ENCODE data around the gene SNAPC3. TPM values are rescaled to one million over a fixed set of nuclear protein-coding genes. Genes with fewer than 3 reads are reported as not detected.

The SNAPC3 gene
- total RNA-seq, 1 experiment from 2014 or later: 21.9 TPM

- ChIA-PET POLR2A (no interaction called here), CTCF (interaction anchor here (0.6 to 0.7 kb wide), 2 partner anchors 25 to 28 kb away, joined by 3 read pairs; no protein-coding TSS in a partner anchor)
- DNase-seq (ENCODE audit: unreplicated experiment): no peak
- BruUV-seq (replicated peaks): no TSS peak
- no peak overlapping the region for H3K27ac Mint-ChIP-seq (ENCODE audit: low read depth, unreplicated experiment)
- intact Hi-C loops (cut with micrococcal nuclease): no loop called here
- no peaks in the 10 kb centered on the region for H3K27me3 Mint-ChIP-seq (ENCODE audit: insufficient read depth, unreplicated experiment)
- no peak overlapping the region for H3K4me3 Mint-ChIP-seq (ENCODE audit: unreplicated experiment)
- H3K9me3 Mint-ChIP-seq (ENCODE audit: unreplicated experiment): no peaks in the 10 kb centered on the region
- no peak for TF ChIP-seq CTCF (IDR thresholded peaks at IDR 0.05; ENCODE audit: unreplicated experiment)
- peaks cover 82% of the 10 kb centered on the region for H3K36me3 Mint-ChIP-seq (ENCODE audit: insufficient read depth, unreplicated experiment)
- no peaks in the 10 kb centered on the region for H3K4me1 Mint-ChIP-seq (ENCODE audit: insufficient read depth, unreplicated experiment)
Observed at GRCh38 chr9:15461056-15461455, 38.4 kb downstream of the SNAPC3 start.

GRCh38 chr9:15461601-15462000 is 38.9 kb downstream of the SNAPC3 start:
- Mint-ChIP-seq H3K4me1 (ENCODE audit: insufficient read depth, unreplicated experiment) (no peaks in the 10 kb centered on the region), H3K4me3 (ENCODE audit: unreplicated experiment) (no peak overlapping the region), H3K27ac (ENCODE audit: low read depth, unreplicated experiment) (no peak overlapping the region), H3K27me3 (ENCODE audit: insufficient read depth, unreplicated experiment) (no peaks in the 10 kb centered on the region), H3K36me3 (ENCODE audit: insufficient read depth, unreplicated experiment) (peaks cover 85% of the 10 kb centered on the region), H3K9me3 (ENCODE audit: unreplicated experiment) (no peaks in the 10 kb centered on the region)
- CTCF ChIA-PET: no interaction called here
- BruUV-seq (replicated peaks): no TSS peak
- DNase-seq (ENCODE audit: unreplicated experiment): no peak
- intact Hi-C loops (cut with micrococcal nuclease): no loop called here
- no peak for TF ChIP-seq CTCF (IDR thresholded peaks at IDR 0.05; ENCODE audit: unreplicated experiment)
- POLR2A ChIA-PET: no interaction called here

- CTCF ChIA-PET: interaction anchor here (0.5 to 1.1 kb wide), 2 partner anchors 10 to 16 kb away, joined by 4 read pairs; no protein-coding TSS in a partner anchor
- intact Hi-C loops (cut with micrococcal nuclease): no loop called here
- H3K27ac Mint-ChIP-seq (ENCODE audit: low read depth, unreplicated experiment): no peak overlapping the region
Observed at GRCh38 chr9:15468145-15468544, 45.5 kb downstream of the SNAPC3 start.

GRCh38 chr9:15469406-15469805 is 46.7 kb downstream of the SNAPC3 start:
- no peaks in the 10 kb centered on the region for H3K4me1 Mint-ChIP-seq (ENCODE audit: insufficient read depth, unreplicated experiment)
- H3K9me3 Mint-ChIP-seq (ENCODE audit: unreplicated experiment): no peaks in the 10 kb centered on the region
- H3K4me3 Mint-ChIP-seq (ENCODE audit: unreplicated experiment): no peak overlapping the region
- peaks cover 68% of the 10 kb centered on the region for H3K36me3 Mint-ChIP-seq (ENCODE audit: insufficient read depth, unreplicated experiment)
- no peak for DNase-seq (ENCODE audit: unreplicated experiment)
- no TSS peak for BruUV-seq (replicated peaks)
- H3K27ac Mint-ChIP-seq (ENCODE audit: low read depth, unreplicated experiment): no peak overlapping the region
- no peak for TF ChIP-seq CTCF (IDR thresholded peaks at IDR 0.05; ENCODE audit: unreplicated experiment)
- ChIA-PET CTCF (interaction anchor here (0.6 kb wide), 1 partner anchor 25 kb away, joined by 3 read pairs; no protein-coding TSS in a partner anchor), POLR2A (interaction anchor here (0.6 to 1.1 kb wide), 4 partner anchors 14 to 153 kb away, joined by 3 to 5 read pairs (median 3); no protein-coding TSS in a partner anchor)
- H3K27me3 Mint-ChIP-seq (ENCODE audit: insufficient read depth, unreplicated experiment): no peaks in the 10 kb centered on the region
- intact Hi-C loops (cut with micrococcal nuclease): no loop called here

More at GRCh38 chr9:15468145-15468544, 45.5 kb downstream of the SNAPC3 start:
- Mint-ChIP-seq H3K4me3 (ENCODE audit: unreplicated experiment) (no peak overlapping the region), H3K4me1 (ENCODE audit: insufficient read depth, unreplicated experiment) (no peaks in the 10 kb centered on the region), H3K9me3 (ENCODE audit: unreplicated experiment) (no peaks in the 10 kb centered on the region), H3K27me3 (ENCODE audit: insufficient read depth, unreplicated experiment) (no peaks in the 10 kb centered on the region), H3K36me3 (ENCODE audit: insufficient read depth, unreplicated experiment) (peaks cover 69% of the 10 kb centered on the region)
- DNase-seq (ENCODE audit: unreplicated experiment): no peak
- POLR2A ChIA-PET: interaction anchor here (1.0 to 1.8 kb wide), 5 partner anchors 8 to 1763 kb away, joined by 3 to 6 read pairs (median 3); partner anchors contain the start of gene CCDC171
- BruUV-seq (replicated peaks): no TSS peak
- TF ChIP-seq CTCF (IDR thresholded peaks at IDR 0.05; ENCODE audit: unreplicated experiment): no peak
